ENCODE results near the gene CYP26A1. TPM values are rescaled to one million over a fixed set of nuclear protein-coding genes. Genes with fewer than 3 reads are reported as not detected.

The CYP26A1 gene
- total RNA-seq, 1 donor from 2014 or later: not detected

- no peak overlapping the region for H3K4me3 ChIP-seq (ENCODE audit: low read depth, low read length)
- DNase-seq (ENCODE audit: low read depth): no peak
- TF ChIP-seq CTCF (conservative IDR thresholded peaks at IDR 0.05; ENCODE audit: low read depth, low read length): no peak
These were observed 50.1 kb downstream of the CYP26A1 start for GRCh38 chr10:93123766-93124165.

- no peak overlapping the region for H3K4me3 ChIP-seq (ENCODE audit: low read depth, low read length)
- TF ChIP-seq CTCF (conservative IDR thresholded peaks at IDR 0.05; ENCODE audit: low read depth, low read length): no peak
- no peak for DNase-seq (ENCODE audit: low read depth)
These were observed 51.1 kb downstream of the CYP26A1 start for GRCh38 chr10:93124580-93125318.

GRCh38 chr10:93125966-93126365 lies 52.3 kb downstream of the CYP26A1 start:
- no peak overlapping the region for H3K4me3 ChIP-seq (ENCODE audit: low read depth, low read length)
- TF ChIP-seq CTCF (conservative IDR thresholded peaks at IDR 0.05; ENCODE audit: low read depth, low read length): no peak

GRCh38 chr10:93126483-93127052 lies 52.9 kb downstream of the CYP26A1 start:
- TF ChIP-seq CTCF (conservative IDR thresholded peaks at IDR 0.05; ENCODE audit: low read depth, low read length): peak; percentile 59
- H3K4me3 ChIP-seq (ENCODE audit: low read depth, low read length): no peak overlapping the region
- DNase-seq (ENCODE audit: low read depth): no peak

More at GRCh38 chr10:93125966-93126365, 52.3 kb downstream of the CYP26A1 start:
- no peak for DNase-seq (ENCODE audit: low read depth)

Other genes with a start within 250 kb of the CYP26A1 start
- 12.1 and 12.5 TPM in 2 replicates for gene EXOC6, start 225.4 kb upstream of the CYP26A1 start, total RNA-seq
- gene CYP26C1, start 13.1 kb upstream of the CYP26A1 start, total RNA-seq: 0.06 and 0.43 TPM in 2 replicates